Keratinocyte (primary cell): ENCODE data around the gene CDKAL1. TPM values are rescaled to one million over a fixed set of nuclear protein-coding genes. Genes with fewer than 3 reads are reported as not detected.
A peak's percentile ranks its signal among the peaks of the same experiment; 100 is the strongest.

Experiments used
- DNase-seq: peaks from one replicate; pipeline ENCODE4 v3.0.0-alpha.2; 2011; ENCODE audit warnings: low read depth, missing footprints, low spot score
- FAIRE-seq: peaks from 2 replicates; lab custom pipeline; 2011; peaks lifted over from hg19 to GRCh38; lab: Jason Lieb, UNC
- H2AFZ ChIP-seq: 2 replicates; pipeline ENCODE4 v1.6.0; 2012; ENCODE audit warnings: low read length, control low read depth, inconsistent platforms; ENCODE audit not compliant: control insufficient read depth
- H3K27ac ChIP-seq: 2 replicates; pipeline ENCODE4 v1.5.1; 2011; ENCODE audit warnings: low read length; ENCODE audit not compliant: control insufficient read depth, insufficient read depth
- H3K27me3 ChIP-seq: 3 replicates; pipeline ENCODE4 v1.6.0; 2011; ENCODE audit warnings: low read length; ENCODE audit not compliant: control insufficient read depth, insufficient read depth; ENCODE audit errors: extremely low read depth
- H3K36me3 ChIP-seq, 2 experiments: 2 replicates in 1 of 2; 3 replicates in 1 of 2; pipeline ENCODE4 v1.5.1; 2011; ENCODE audit warnings: low read length in 2 of 2, mild to moderate bottlenecking in 1 of 2; ENCODE audit not compliant: control insufficient read depth in 2 of 2, insufficient read depth in 2 of 2; ENCODE audit errors: extremely low read depth in 1 of 2
- H3K4me1 ChIP-seq: 3 replicates; pipeline ENCODE4 v1.5.1; 2011; ENCODE audit warnings: low read length; ENCODE audit not compliant: control insufficient read depth, insufficient read depth; ENCODE audit errors: extremely low read depth
- H3K4me2 ChIP-seq: 3 replicates; pipeline ENCODE4 v1.6.0; 2011; ENCODE audit warnings: low read depth, low read length; ENCODE audit not compliant: control insufficient read depth, insufficient read depth; ENCODE audit errors: extremely low read depth
- H3K4me3 ChIP-seq, 3 experiments: fragments of 200-600 bp in 1 of 3; sonication (generic) in 1 of 3; 2 replicates in 2 of 3; 3 replicates in 1 of 3; pipeline ENCODE4 v1.5.1; 2011 to 2016; ENCODE audit warnings: low read length in 3 of 3, mild to moderate bottlenecking in 3 of 3, control low read depth in 2 of 3, inconsistent platforms in 1 of 3, low read depth in 1 of 3, mixed read lengths in 1 of 3, mixed run types in 1 of 3, moderate library complexity in 1 of 3; ENCODE audit not compliant: control insufficient read depth in 2 of 3, insufficient read depth in 2 of 3; ENCODE audit errors: extremely low read depth in 1 of 3
- H3K79me2 ChIP-seq: 2 replicates; pipeline ENCODE4 v1.6.0; 2012; ENCODE audit warnings: low read length; ENCODE audit not compliant: control insufficient read depth, insufficient read depth
- H3K9ac ChIP-seq: 3 replicates; pipeline ENCODE4 v1.6.0; 2011; ENCODE audit warnings: low read length; ENCODE audit not compliant: control insufficient read depth, insufficient read depth; ENCODE audit errors: extremely low read depth
- H3K9me1 ChIP-seq: 3 replicates; pipeline ENCODE4 v1.6.0; 2011; ENCODE audit warnings: low read length; ENCODE audit not compliant: control insufficient read depth, insufficient read depth; ENCODE audit errors: extremely low read depth
- H3K9me3 ChIP-seq: 2 replicates; pipeline ENCODE4 v1.5.1; 2012; ENCODE audit warnings: low read depth, low read length; ENCODE audit not compliant: control insufficient read depth
- H4K20me1 ChIP-seq: 3 replicates; pipeline ENCODE4 v1.6.0; 2011; ENCODE audit warnings: low read length; ENCODE audit not compliant: control insufficient read depth, insufficient read depth; ENCODE audit errors: extremely low read depth
- EZH2 ChIP-seq: IDR thresholded peaks from one replicate; pipeline ENCODE4 v1.6.1; 2012; ENCODE audit warnings: inconsistent platforms, mild to moderate bottlenecking, low read length, moderate library complexity
- dilution Hi-C: fragments of 300-500 bp; cut with MboI; formaldehyde crosslinking; loops from one replicate; pipeline ENCODE4 v1.7.0; 2020; ENCODE audit warnings: low sequenced_read_pairs; ENCODE audit not compliant: extremely low pct_ligation_motif_present
- polyA plus RNA-seq, 5 experiments: library from polyadenylated mRNA; depleted of rRNA in 3 of 5; stranded (reverse) in 3 of 5; stranded (forward) in 1 of 5; unstranded in 1 of 5; fragments of >200 nt; gene quantifications; 1 replicate in 1 of 5; 2 replicates in 3 of 5; 3 replicates in 1 of 5; pipeline versions ENCODE4 v1.2.1 to v1.2.3, GENCODE V29; 2011 to 2012; ENCODE audit warnings: missing spikeins in 2 of 5, low read depth in 1 of 5, low replicate concordance in 1 of 5
- TF ChIP-seq, protein P1 (sequence below), 3 experiments: IDR thresholded peaks in 1 of 3; conservative IDR thresholded peaks in 1 of 3; optimal IDR thresholded peaks in 1 of 3; 2 replicates in 2 of 3; 3 replicates in 1 of 3; pipeline versions ENCODE3 to v1.5.1; 2011; ENCODE audit warnings: low read length in 3 of 3, mild to moderate bottlenecking in 3 of 3, moderate library complexity in 2 of 3, control low read depth in 1 of 3, inconsistent platforms in 1 of 3; ENCODE audit not compliant: insufficient read depth in 2 of 3; ENCODE audit errors: extremely low read depth in 1 of 3

The CDKAL1 gene
- polyA plus RNA-seq, 1 donor (not counting 4 experiments of a cell fraction or from before 2014, with no cell fraction given), result 5.6 TPM

- H3K79me2 ChIP-seq, result no peaks in the 10 kb centered on the region
- peak overlapping the region; percentile 39 for H3K4me2 ChIP-seq
- TF ChIP-seq, protein P1, sequence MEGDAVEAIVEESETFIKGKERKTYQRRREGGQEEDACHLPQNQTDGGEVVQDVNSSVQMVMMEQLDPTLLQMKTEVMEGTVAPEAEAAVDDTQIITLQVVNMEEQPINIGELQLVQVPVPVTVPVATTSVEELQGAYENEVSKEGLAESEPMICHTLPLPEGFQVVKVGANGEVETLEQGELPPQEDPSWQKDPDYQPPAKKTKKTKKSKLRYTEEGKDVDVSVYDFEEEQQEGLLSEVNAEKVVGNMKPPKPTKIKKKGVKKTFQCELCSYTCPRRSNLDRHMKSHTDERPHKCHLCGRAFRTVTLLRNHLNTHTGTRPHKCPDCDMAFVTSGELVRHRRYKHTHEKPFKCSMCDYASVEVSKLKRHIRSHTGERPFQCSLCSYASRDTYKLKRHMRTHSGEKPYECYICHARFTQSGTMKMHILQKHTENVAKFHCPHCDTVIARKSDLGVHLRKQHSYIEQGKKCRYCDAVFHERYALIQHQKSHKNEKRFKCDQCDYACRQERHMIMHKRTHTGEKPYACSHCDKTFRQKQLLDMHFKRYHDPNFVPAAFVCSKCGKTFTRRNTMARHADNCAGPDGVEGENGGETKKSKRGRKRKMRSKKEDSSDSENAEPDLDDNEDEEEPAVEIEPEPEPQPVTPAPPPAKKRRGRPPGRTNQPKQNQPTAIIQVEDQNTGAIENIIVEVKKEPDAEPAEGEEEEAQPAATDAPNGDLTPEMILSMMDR (optimal IDR thresholded peaks at IDR 0.05 in 1 of 3, IDR thresholded peaks at IDR 0.05 in 1 of 3, conservative IDR thresholded peaks at IDR 0.05 in 1 of 3; ENCODE audit: extremely low read depth in 1 of 3, insufficient read depth in 2 of 3, low read length in 3 of 3), result no peak
- no peak for TF ChIP-seq EZH2
- H3K4me3 ChIP-seq, result no peak overlapping the region
- DNase-seq, result no peak
- peaks cover 14% of the 10 kb centered on the region for H3K4me1 ChIP-seq
- peaks cover 2% of the 10 kb centered on the region for H3K9me1 ChIP-seq
- H3K27me3 ChIP-seq, result no peaks in the 10 kb centered on the region
- dilution Hi-C loops, result no loop called here
- H3K9ac ChIP-seq, result no peak overlapping the region
- FAIRE-seq, result peak; percentile 49
- peak overlapping the region; percentile 25 for H3K27ac ChIP-seq
- H3K9me3 ChIP-seq, result no peaks in the 10 kb centered on the region
- H2AFZ ChIP-seq, result no peak overlapping the region
- H4K20me1 ChIP-seq, result no peaks in the 10 kb centered on the region
- H3K36me3 ChIP-seq, result no peaks in the 10 kb centered on the region
Observed at GRCh38 chr6:20711518-20711917, 177.3 kb downstream of the CDKAL1 start.

DNA sequence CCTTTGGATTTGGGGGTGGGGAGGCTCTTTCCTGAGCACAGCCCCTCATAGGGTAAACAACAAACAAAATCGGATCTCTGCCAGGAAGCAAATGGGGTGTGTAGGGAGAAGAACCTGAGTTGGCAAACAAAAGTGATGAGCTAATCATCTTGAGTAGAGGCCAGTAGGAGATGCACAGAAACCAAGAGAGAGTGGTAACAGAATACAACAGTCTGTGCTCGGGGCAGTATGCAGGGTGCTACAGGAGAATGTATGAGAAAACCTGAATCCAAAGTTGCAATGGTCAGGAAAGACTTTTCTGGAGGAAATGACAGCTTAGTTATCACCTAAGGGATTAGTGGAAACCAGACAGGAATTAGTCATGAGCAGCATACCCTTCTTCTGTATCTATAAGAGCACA lies 177.8 kb downstream of the CDKAL1 start:
- Histone ChIP-seq H3K9ac (no peak overlapping the region), H2AFZ (no peak overlapping the region), H3K4me1 (peaks cover 14% of the 10 kb centered on the region), H3K9me3 (no peaks in the 10 kb centered on the region), H4K20me1 (no peaks in the 10 kb centered on the region), H3K9me1 (peaks cover 2% of the 10 kb centered on the region), H3K27ac (peak overlapping the region; percentile 25), H3K36me3 (no peaks in the 10 kb centered on the region), H3K4me3 (no peak overlapping the region), H3K27me3 (no peaks in the 10 kb centered on the region), H3K79me2 (no peaks in the 10 kb centered on the region), H3K4me2 (peak overlapping the region; percentile 39)
- TF ChIP-seq, protein P1 (optimal IDR thresholded peaks at IDR 0.05 in 1 of 3, IDR thresholded peaks at IDR 0.05 in 1 of 3, conservative IDR thresholded peaks at IDR 0.05 in 1 of 3; ENCODE audit: extremely low read depth in 1 of 3, insufficient read depth in 2 of 3, low read length in 3 of 3), result no peak
- FAIRE-seq (no peak), DNase-seq (no peak)
- dilution Hi-C loops, result no loop called here
